Natural killer cell (primary cell): ENCODE results near the gene PCBP2. TPM values are rescaled to one million over a fixed set of nuclear protein-coding genes. Genes with fewer than 3 reads are reported as not detected.

Experiments
- total RNA-seq, 4 donors: library from RNA; stranded (reverse); fragments of 120-200 nt in 1 of 4; gene quantifications; one replicate each; pipeline versions ENCODE4 v1.2.3 to v1.2.4, GENCODE V29; 2013 to 2022

Gene PCBP2
- total RNA-seq, 3 donors from 2014 or later (not counting 1 experiment from before 2014, with no cell fraction given): 910 to 1,083 (median 943) TPM

Other genes starting within 250 kb of the PCBP2 start
- 100 to 1,000 TPM; 329 to 441 (median 439) TPM for gene ITGB7, start 244.9 kb upstream of the PCBP2 start, total RNA-seq
- gene RARG, start 219.9 kb upstream of the PCBP2 start, total RNA-seq: 10 to 100 TPM; 24.0 to 30.6 (median 27.5) TPM
- gene ESPL1, start 183.8 kb upstream of the PCBP2 start, total RNA-seq: 1 to 10 TPM; 1.9 to 5.8 (median 3.1) TPM
- gene PFDN5, start 156.6 kb upstream of the PCBP2 start, total RNA-seq: 100 to 1,000 TPM; 365 to 450 (median 439) TPM
- gene MYG1, start 152.4 kb upstream of the PCBP2 start, total RNA-seq: 10 to 100 TPM; 22.8 to 30.6 (median 28.1) TPM
- gene AAAS, start 130.5 kb upstream of the PCBP2 start, total RNA-seq: 10 to 100 TPM; 34.3 to 50.4 (median 45.0) TPM
- under 1 TPM in 1 of 3 donors, not detected in 2; 0.07 TPM for gene SP7, start 115.7 kb upstream of the PCBP2 start, total RNA-seq
- gene SP1, start 71.9 kb upstream of the PCBP2 start, total RNA-seq: 10 to 100 TPM; 84.6 to 96.3 (median 88.5) TPM
- not detected for gene AMHR2, start 28.2 kb upstream of the PCBP2 start, total RNA-seq
- 100 to 1,000 TPM; 214 to 233 (median 231) TPM for gene PRR13, start 10.4 kb upstream of the PCBP2 start, total RNA-seq
- 10 to 100 TPM; 15.3 to 21.8 (median 21.8) TPM for gene MAP3K12, start 47.4 kb downstream of the PCBP2 start, total RNA-seq
- gene TARBP2, start 49.2 kb downstream of the PCBP2 start, total RNA-seq: 10 to 100 TPM; 23.8 to 35.1 (median 33.7) TPM
- not detected for gene NPFF, start 55.4 kb downstream of the PCBP2 start, total RNA-seq
- gene ATF7, start 174.3 kb downstream of the PCBP2 start, total RNA-seq: 10 to 100 TPM; 32.3 to 42.3 (median 34.9) TPM
- gene ATP5MC2, start 224.0 kb downstream of the PCBP2 start, total RNA-seq: 100 to 1,000 TPM; 180 to 195 (median 184) TPM